GM12865 (cell line): ENCODE results near the gene GPR135.

Source experiments
- DNase-seq: peaks from one replicate; pipeline ENCODE4 v3.0.0; 2010; ENCODE audit warnings: low read depth
- H3K4me3 ChIP-seq: 2 replicates; pipeline ENCODE4 v1.5.1; 2011; ENCODE audit warnings: mild to moderate bottlenecking, low read depth, low read length, control low read depth
- CTCF ChIP-seq: IDR thresholded peaks from 2 replicates; pipeline ENCODE4 v1.5.1; 2011; ENCODE audit warnings: low read length, control low read depth, low read depth, inconsistent platforms; ENCODE audit not compliant: insufficient read depth; ENCODE audit errors: missing control alignments

The GPR135 gene

GRCh38 chr14:59483819-59484638, 18.8 kb upstream of the GPR135 start, which contains the start of the genes JKAMP and L3HYPDH:
JKAMP (plus strand) TSS chr14:59484517; CDS start chr14:59484590, 73 bp downstream.
L3HYPDH (minus strand) TSS chr14:59484408; CDS start chr14:59484316, 92 bp downstream.
- peak; percentile 53 for TF ChIP-seq CTCF
- peak within 1 kb of the TSS; percentile 71 for H3K4me3 ChIP-seq

GRCh38 chr14:59483363-59483762, 18.2 kb upstream of the GPR135 start:
- no peak for TF ChIP-seq CTCF
- no peak for DNase-seq
- H3K4me3 ChIP-seq: peak overlapping the region; percentile 71

More at GRCh38 chr14:59483819-59484638, 18.8 kb upstream of the GPR135 start, which contains the start of the genes JKAMP and L3HYPDH:
- peak; percentile 97 for DNase-seq

- DNase-seq: no peak
- H3K4me3 ChIP-seq: peak overlapping the region; percentile 71
- TF ChIP-seq CTCF: no peak
These were observed 17.6 kb upstream of the GPR135 start for GRCh38 chr14:59482541-59483331.

GRCh38 chr14:59481871-59482540, 16.8 kb upstream of the GPR135 start:
- peak overlapping the region; percentile 71 for H3K4me3 ChIP-seq
- peak; percentile 28 for DNase-seq
- TF ChIP-seq CTCF: no peak

- H3K4me3 ChIP-seq: peak overlapping the region; percentile 12; the same call in 1 of the 2 replicates
These were observed 16.2 kb upstream of the GPR135 start for GRCh38 chr14:59481407-59481806.

More at GRCh38 chr14:59481407-59481806, 16.2 kb upstream of the GPR135 start:
- TF ChIP-seq CTCF: no peak
- DNase-seq: no peak
